Measurements from ENCODE around the gene TAF9.

GRCh38 chr5:69329905-69330489 lies 39.3 kb downstream of the TAF9 start:
- TF ChIP-seq ESRRG (CRISPR knock-in tag; IDR thresholded peaks at IDR 0.05) (no peak), POU6F1 (CRISPR knock-in tag; IDR thresholded peaks at IDR 0.05; ENCODE audit: borderline replicate concordance, low read depth) (no peak), BACH2 (CRISPR knock-in tag; IDR thresholded peaks at IDR 0.05; ENCODE audit: borderline replicate concordance) (no peak), RARB (CRISPR knock-in tag; IDR thresholded peaks at IDR 0.05) (no peak), OSR1 (CRISPR knock-in tag; IDR thresholded peaks at IDR 0.05) (no peak), ISL1 (CRISPR knock-in tag; IDR thresholded peaks at IDR 0.05) (no peak), ZFP30 (CRISPR knock-in tag; IDR thresholded peaks at IDR 0.05) (no peak), ZC3H10 (CRISPR knock-in tag; IDR thresholded peaks at IDR 0.05) (no peak), TCF4 (CRISPR knock-in tag; IDR thresholded peaks at IDR 0.05; ENCODE audit: borderline replicate concordance) (no peak)

Measured in SK-N-SH treated with all-trans-retinoic acid at 6 μM for 48 hours (cell line).